Left hindlimb (tissue), 1 donor: ENCODE results near the gene RETSAT.
A peak's percentile ranks its signal among the peaks of the same experiment; 100 is the strongest.
"Not testable (repeated sequence)": the region's sequence is repeated elsewhere in the genome, so short reads cannot be mapped to it uniquely, and the experiment has no call there.

Experiments
- DNase-seq: peaks from one replicate; pipeline ENCODE4 v3.0.0-alpha.2; 2018

Gene RETSAT

GRCh38 chr2:85377083-85377482 is 22.8 kb upstream of the RETSAT start:
- no peak for DNase-seq

GRCh38 chr2:85376291-85377065 is 22.1 kb upstream of the RETSAT start:
- DNase-seq = no peak

- no peak for DNase-seq
These were observed 16.7 kb upstream of the RETSAT start for GRCh38 chr2:85371045-85371444.

- no peak for DNase-seq
These were observed 15.2 kb upstream of the RETSAT start for GRCh38 chr2:85369500-85369899.

GRCh38 chr2:85368921-85369320 is 14.6 kb upstream of the RETSAT start:
- no peak for DNase-seq

GRCh38 chr2:85367180-85367579 is 12.9 kb upstream of the RETSAT start:
- DNase-seq = no peak

GRCh38 chr2:85362653-85363387 is 8.5 kb upstream of the RETSAT start:
- DNase-seq = not testable (repeated sequence)

- DNase-seq = no peak
These were observed 3.4 kb upstream of the RETSAT start for GRCh38 chr2:85357736-85358135.

- no peak for DNase-seq
These were observed 1.9 kb upstream of the RETSAT start for GRCh38 chr2:85356186-85356585.

GRCh38 chr2:85355521-85355920 is 1.2 kb upstream of the RETSAT start:
- no peak for DNase-seq

GRCh38 chr2:85355073-85355410 is 714 bp upstream of the RETSAT start:
- DNase-seq = no peak

GRCh38 chr2:85353876-85354285 is 447 bp downstream of the RETSAT start:
- DNase-seq = peak; percentile 43

GRCh38 chr2:85347599-85347998 is 6.7 kb downstream of the RETSAT start:
- no peak for DNase-seq

GRCh38 chr2:85344356-85344954 is 9.9 kb downstream of the RETSAT start:
- no peak for DNase-seq

- not testable (repeated sequence) for DNase-seq
These were observed 11.0 kb downstream of the RETSAT start for GRCh38 chr2:85343207-85343895.

- DNase-seq = no peak
These were observed 12.2 kb downstream of the RETSAT start for GRCh38 chr2:85342156-85342555.

GRCh38 chr2:85341269-85342029 is 12.9 kb downstream of the RETSAT start:
- DNase-seq = no peak

- DNase-seq = no peak
These were observed 14.1 kb downstream of the RETSAT start for GRCh38 chr2:85340034-85340892.

- no peak for DNase-seq
These were observed 19.4 kb downstream of the RETSAT start for GRCh38 chr2:85334928-85335327.

- not testable (repeated sequence) for DNase-seq
These were observed 20.5 kb downstream of the RETSAT start for GRCh38 chr2:85333877-85334276.

- no peak for DNase-seq
These were observed 23.3 kb downstream of the RETSAT start for GRCh38 chr2:85330839-85331636.
